GM19468 (cell line): ENCODE data around the gene DNASE1L1.
"Not testable (repeated sequence)": the region's sequence is repeated elsewhere in the genome, so short reads cannot be mapped to it uniquely, and the experiment has no call there.

Experiments used
- ATAC-seq: cut with Tn5 transposase; IDR thresholded peaks from one replicate; pipeline ENCODE4 v1.9.1; 2021; ENCODE audit warnings: mild to moderate bottlenecking, moderate library complexity, moderate number of reproducible peaks; ENCODE audit not compliant: unreplicated experiment; ENCODE audit errors: extremely low read depth

DNASE1L1 gene

GRCh38 chrX:154411981-154412340 is 2.9 kb upstream of the DNASE1L1 start:
- ATAC-seq, result no peak

GRCh38 chrX:154408659-154409221 is 314 bp downstream of the DNASE1L1 start:
- ATAC-seq, result no peak

DNA sequence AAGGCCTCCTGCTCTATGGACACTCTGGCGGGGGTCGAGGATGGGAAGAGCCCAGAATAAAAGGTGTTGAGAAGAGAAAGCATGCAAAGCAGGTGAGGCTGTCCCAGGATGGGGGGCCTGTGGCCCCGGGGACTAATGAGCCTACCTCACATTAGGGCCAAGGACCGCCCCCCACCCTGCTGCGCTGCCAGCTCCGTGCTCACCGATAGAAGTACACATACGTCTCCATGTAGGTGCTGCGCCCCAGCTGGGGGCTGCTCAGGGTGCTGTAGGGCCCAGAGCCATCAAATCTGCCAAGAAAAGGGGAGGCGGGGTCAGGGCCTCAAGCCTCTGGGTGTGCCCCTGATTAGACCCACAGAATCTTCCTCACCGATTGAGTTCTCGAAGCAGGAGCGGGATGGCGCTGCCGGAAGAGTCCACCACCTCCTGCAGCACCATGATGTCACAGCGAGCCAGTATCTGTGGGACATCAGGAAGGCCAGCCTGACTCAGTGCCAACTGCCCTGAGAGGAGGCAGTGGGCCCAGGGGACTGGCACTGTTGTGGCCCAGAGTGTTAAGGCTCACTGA is 4.3 kb downstream of the DNASE1L1 start:
- ATAC-seq, result no peak

DNA sequence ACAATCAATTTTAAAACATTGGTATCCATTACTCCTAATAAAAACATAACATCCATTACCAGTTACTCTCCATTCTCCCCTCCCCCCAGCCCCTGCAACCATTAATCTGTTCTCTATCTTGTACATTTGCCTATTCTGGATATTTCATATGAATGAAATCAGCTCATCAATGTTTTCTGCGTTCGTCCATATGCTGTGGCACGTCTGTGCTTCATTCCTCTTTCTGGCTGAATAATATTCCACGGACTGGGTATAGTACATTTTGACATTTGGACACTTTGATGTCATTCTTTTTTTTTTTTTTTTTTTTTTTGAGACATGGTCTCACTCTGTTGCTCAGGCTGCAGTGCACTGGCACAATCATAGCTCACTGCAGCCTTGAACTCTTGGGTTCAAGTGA is 5.2 kb downstream of the DNASE1L1 start:
- ATAC-seq, result no peak

- no peak for ATAC-seq
Measured at GRCh38 chrX:154403192-154403591, 5.9 kb downstream of the DNASE1L1 start.

GRCh38 chrX:154402622-154403127 is 6.4 kb downstream of the DNASE1L1 start:
- no peak for ATAC-seq

DNA sequence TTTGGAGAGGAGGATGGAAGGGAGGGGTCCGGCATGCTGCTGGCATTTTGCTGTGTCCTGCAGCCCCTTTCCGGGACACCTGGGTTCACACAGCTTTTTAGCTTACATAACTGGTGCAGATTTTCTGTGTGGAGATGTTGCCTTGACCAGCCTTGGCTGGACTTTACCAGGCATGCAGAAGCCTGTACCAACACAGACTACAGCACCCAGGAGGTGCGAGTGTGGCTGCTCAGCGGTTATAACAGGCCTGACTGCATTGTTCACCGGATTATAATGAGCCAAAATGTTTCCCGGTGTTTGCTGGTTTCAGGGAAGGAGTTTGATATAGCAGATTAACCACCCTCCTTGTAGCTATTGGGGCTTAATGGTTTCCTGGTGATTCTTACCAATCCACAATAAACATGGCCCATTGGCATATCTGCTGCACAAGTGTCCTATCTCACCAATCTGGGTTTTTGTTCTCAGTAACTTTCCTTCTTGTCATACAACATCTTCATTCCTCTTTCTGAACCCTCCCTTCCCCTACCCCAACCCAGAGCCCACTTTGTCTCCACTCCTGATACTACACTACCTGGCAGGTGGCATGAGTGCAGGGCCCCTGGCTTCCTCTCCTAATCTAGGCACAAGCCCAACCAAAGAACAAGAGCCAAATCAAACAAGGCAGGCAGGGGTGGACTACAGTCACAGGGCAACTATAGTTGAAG is 7.0 kb downstream of the DNASE1L1 start:
- ATAC-seq, result no peak

DNA sequence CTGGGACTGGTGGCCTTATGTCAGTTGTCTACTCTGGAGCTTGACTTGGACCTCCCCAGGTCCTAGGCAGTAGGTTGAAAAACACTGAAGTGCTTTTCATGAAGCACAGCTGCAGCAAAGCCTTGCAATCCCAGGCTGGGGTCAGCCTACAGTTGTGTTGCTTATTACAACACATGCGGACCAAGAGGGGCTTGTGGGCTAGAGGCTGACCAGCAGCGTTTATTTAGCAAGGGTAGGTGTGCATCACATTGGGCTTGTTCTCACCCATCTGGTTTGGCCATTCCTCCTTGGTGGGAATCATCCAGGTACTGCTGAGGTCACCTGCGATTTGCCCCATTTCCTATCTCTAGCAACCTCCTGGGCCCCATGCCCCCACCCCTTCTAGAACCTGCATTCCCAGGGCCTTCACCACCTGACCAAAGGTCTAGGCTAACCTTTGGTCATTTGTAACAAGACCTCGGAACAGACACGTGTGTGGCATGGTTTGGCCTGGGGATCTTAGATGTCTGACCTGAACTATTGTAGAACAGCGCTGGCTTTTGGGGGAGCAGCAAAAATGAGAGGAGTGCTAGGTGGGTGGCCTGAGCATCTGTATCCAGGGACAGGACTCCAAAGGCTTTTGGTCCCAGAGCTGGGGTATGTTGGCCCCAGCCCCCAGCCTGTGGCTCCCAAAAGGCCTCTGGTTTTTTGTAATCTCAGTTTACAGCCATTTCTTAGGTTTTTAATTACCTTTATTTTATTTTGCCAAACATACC is 7.8 kb downstream of the DNASE1L1 start:
- no peak for ATAC-seq

DNA sequence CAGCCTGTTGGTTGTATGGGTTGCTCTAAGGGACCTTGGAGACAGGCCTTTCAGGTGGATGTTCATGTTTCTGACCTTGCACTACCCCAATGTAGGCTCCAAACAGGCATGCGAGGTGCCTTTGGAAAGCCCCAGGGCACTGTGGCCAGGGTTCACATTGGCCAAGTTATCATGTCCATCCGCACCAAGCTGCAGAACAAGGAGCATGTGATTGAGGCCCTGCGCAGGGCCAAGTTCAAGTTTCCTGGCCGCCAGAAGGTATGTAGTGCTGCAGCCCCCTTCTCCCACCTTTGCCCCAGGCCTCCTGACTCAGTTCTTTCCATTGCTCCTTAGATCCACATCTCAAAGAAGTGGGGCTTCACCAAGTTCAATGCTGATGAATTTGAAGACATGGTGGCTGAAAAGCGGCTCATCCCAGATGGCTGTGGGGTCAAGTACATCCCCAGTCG is 8.7 kb downstream of the DNASE1L1 start:
- ATAC-seq, result not testable (repeated sequence)

DNA sequence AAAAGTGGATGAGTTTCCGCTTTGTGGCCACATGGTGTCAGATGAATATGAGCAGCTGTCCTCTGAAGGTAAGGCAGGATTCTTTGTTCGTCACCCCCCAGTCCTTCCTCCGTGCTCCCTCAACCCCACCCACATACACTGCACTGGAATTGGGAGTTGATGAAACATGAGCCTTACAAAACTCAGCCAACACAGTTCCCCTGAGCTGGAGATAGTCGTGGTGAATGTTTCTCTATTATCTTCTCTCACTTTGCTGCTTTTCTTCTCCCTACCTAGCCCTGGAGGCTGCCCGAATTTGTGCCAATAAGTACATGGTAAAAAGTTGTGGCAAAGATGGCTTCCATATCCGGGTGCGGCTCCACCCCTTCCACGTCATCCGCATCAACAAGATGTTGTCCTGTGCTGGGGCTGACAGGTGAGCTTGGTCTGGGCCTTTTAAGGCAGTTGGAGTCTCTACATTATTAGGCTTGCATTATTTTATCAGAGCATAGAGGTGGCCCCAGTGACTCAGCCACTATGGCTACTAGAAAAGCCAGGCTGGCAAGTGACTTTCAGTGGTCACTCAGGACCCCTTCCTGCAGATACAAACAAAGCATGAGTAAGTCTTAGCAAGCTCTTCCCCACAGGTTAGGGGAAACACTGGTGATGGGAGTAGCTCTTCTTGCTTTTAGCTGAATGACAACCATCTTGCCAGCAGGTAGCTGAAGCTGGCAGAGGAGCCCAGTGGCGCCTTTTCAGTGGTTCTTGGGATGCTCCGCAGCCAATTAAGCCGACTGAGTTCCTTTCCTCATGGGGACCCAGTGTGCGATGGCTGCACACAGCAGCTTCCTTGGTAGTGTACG is 9.3 kb downstream of the DNASE1L1 start:
- ATAC-seq, result no peak

- no peak for ATAC-seq
Measured at GRCh38 chrX:154398668-154399526, 10.2 kb downstream of the DNASE1L1 start.

DNA sequence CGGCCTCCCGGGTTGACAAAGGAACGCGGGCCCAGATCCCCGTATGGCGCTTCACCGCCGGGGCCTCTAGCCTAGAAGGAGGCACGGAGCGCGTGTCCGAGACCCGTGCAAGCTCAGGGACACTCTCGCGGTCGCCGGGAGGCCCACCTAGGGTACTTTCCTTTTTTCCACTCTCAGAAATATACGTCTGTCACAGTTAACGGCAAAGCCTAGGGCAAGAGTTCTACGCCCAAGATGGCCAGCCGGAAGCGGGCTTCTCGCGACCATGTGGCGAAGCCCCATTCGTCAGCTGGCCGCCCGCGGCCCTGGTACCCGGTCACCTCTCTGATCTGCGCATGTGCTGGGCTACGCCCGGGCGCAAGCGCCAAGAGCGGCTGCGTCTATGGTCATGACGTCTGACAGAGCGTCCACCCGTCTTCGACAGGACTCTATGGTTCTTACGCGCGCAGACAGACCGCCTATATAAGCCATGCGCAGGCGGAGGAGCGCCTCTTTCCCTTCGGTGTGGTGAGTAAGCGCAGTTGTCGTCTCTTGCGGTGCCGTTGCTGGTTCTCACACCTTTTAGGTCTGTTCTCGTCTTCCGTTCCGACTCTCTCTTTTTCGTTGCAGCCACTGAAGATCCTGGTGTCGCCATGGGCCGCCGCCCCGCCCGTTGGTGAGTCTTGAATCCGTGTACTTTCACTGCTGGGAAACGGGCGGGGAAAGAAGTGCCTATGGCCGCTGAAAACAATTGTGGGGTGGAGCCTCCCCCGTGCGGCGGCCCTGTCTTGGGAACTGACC is 11.0 kb downstream of the DNASE1L1 start, which contains the start of gene RPL10:
Gene RPL10, plus strand, starts transcription at position 490 of the 780 bp plus-strand sequence. Its CDS starts 143 bp downstream, at position 633.
- peak; percentile 85 for ATAC-seq

DNA sequence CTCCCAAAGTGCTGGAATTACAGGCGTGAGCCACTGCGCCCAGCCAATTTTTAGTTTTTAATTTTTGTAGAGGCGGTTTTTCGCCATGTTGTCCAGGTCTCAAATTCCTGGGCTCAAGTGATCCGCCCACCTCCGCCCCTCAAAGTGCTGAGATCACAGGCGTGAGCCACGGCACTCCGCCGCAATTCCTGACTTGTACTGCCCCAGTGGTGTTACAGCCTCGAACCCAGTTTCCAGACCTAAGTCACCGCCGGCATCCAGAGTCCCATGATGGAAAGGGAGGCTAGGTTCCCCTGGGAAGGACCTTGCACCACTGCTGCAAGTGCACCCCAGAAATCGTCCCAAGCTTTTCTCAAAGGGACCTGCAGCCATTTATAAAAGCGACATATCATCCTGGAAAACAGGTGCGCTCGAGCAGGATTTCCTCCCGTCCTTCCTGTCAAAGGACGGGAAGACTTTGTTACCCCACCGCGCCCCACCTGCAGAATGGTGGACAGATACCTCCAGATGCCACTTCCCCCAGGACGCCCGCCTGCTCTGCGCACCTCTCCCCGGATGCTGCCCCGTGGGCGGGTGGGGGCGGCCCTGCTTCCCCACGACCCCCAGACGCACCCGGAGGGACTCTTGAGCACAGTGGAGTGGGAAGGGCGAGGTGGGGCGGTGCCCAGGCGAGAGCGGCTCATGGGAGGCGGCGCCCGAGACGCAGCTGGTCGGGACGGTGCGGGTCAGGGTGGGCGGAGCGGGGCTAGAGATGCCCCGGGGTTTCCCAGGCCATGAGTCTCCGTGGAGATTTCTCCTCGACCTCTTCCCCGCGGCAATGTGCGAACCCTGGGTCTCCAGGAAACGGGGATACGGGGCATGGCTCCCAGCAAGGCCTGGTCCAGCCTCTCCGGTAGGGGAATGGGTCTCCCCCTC is 11.8 kb downstream of the DNASE1L1 start:
- ATAC-seq, result no peak

DNA sequence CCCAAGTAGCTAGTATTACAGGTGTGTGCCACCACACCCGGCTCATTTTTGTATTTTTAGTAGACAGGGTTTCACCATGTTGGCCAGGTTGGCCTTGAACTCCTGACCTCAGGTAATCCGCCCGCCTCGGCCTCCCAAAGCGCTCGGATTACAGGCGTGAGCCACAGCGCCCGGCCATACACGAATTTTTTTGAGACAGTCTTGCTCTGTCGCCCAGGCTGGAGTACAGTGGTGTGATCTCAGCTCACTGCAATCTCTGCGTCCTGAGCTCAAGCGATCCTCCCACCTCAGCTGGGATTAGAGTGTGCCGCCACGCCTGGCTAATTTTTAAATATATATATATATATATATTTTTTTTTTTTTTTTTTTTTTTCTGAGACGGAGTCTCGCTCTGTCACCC is 12.7 kb downstream of the DNASE1L1 start:
- ATAC-seq, result not testable (repeated sequence)

GRCh38 chrX:154389812-154390747 is 19.0 kb downstream of the DNASE1L1 start:
- peak; percentile 59 for ATAC-seq

DNA sequence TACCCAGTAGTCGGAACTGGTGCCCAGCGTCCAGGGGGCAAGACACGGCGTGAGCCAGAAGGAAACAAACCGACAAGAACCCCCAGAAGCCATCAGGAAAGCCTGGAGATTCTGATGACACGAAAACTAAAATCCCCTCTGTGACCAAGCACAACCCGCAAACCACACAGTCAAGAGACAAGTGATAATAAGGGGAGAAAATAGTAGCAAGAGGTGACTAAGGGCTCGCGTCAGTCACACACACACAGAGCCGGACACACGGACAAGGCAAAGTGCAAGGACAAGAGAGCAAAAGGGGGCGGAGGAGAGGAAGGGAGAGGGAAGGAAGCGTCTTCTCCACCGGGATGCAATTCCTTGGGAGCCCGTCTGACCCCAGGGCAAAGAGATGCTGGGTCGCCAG is 20.4 kb downstream of the DNASE1L1 start:
- ATAC-seq, result not testable (repeated sequence)
